Liver (tissue), 9 donors: ENCODE data around the gene BRME1. TPM values are rescaled to one million over a fixed set of nuclear protein-coding genes. Genes with fewer than 3 reads are reported as not detected.
A peak's percentile ranks its signal among the peaks of the same experiment; 100 is the strongest.

Source experiments
- DNase-seq: peaks from one replicate; pipeline ENCODE4 v3.0.0-alpha.2; 2017; ENCODE audit warnings: low spot score
- H3K27ac ChIP-seq, 2 donors: one replicate each; pipeline ENCODE4 v1.7.0; 2013; ENCODE audit warnings: inconsistent platforms in 2 of 2, low read length in 2 of 2, control low read depth in 1 of 2, low read depth in 1 of 2, mild to moderate bottlenecking in 1 of 2
- H3K27me3 ChIP-seq, 4 donors: one replicate each; pipeline versions ENCODE4 v1.6.1 to v1.7.0; 2013; ENCODE audit warnings: low read length in 3 of 4, inconsistent platforms in 1 of 4, mild to moderate bottlenecking in 1 of 4, moderate library complexity in 1 of 4; ENCODE audit not compliant: control insufficient read depth in 4 of 4, insufficient read depth in 4 of 4
- H3K36me3 ChIP-seq, 4 donors: one replicate each; pipeline versions ENCODE4 v1.6.1 to v1.7.0; 2013; ENCODE audit warnings: low read length in 3 of 4, mild to moderate bottlenecking in 3 of 4, low read depth in 1 of 4, moderate library complexity in 1 of 4; ENCODE audit not compliant: control insufficient read depth in 4 of 4, insufficient read depth in 3 of 4
- H3K4me1 ChIP-seq, 4 donors: one replicate each; pipeline versions ENCODE4 v1.6.1 to v1.7.0; 2013; ENCODE audit warnings: low read length in 3 of 4, mild to moderate bottlenecking in 3 of 4, moderate library complexity in 1 of 4; ENCODE audit not compliant: control insufficient read depth in 4 of 4, insufficient read depth in 4 of 4
- H3K4me3 ChIP-seq, 3 donors: one replicate each; pipeline versions ENCODE4 v1.6.1 to v1.7.0; 2013; ENCODE audit warnings: low read length in 3 of 3, control low read depth in 1 of 3, low read depth in 1 of 3, mild to moderate bottlenecking in 1 of 3
- H3K9ac ChIP-seq, 2 donors: one replicate each; pipeline ENCODE4 v1.7.0; 2013; ENCODE audit warnings: low read length in 2 of 2, mild to moderate bottlenecking in 2 of 2, moderate library complexity in 2 of 2, control low read depth in 1 of 2, low read depth in 1 of 2
- H3K9me3 ChIP-seq, 4 donors: one replicate each; pipeline versions ENCODE4 v1.6.1 to v1.7.0; 2013; ENCODE audit warnings: low read length in 3 of 4; ENCODE audit not compliant: control insufficient read depth in 4 of 4
- EGR1 ChIP-seq, 2 donors: IDR thresholded peaks; 2 replicates each; pipeline ENCODE4 v1.6.1; 2016 to 2018; ENCODE audit warnings: antibody characterized with exemption in 2 of 2, low read depth in 2 of 2
- FOXA1 ChIP-seq: IDR thresholded peaks from 2 replicates; pipeline ENCODE4 v1.6.1; 2016; ENCODE audit warnings: antibody characterized with exemption
- FOXA2 ChIP-seq: IDR thresholded peaks from 2 replicates; pipeline ENCODE4 v1.6.1; 2016; ENCODE audit warnings: antibody characterized with exemption
- GABPA ChIP-seq, 2 donors: IDR thresholded peaks in 1 of 2; conservative IDR thresholded peaks in 1 of 2; 2 replicates each; pipeline ENCODE4 v1.6.1; 2016; ENCODE audit warnings: antibody characterized with exemption in 2 of 2, mild to moderate bottlenecking in 1 of 2, moderate library complexity in 1 of 2
- HNF4A ChIP-seq, 2 donors: conservative IDR thresholded peaks; 2 replicates each; pipeline ENCODE4 v1.6.1; 2016; ENCODE audit warnings: antibody characterized with exemption in 2 of 2, mild to moderate bottlenecking in 2 of 2
- HNF4G ChIP-seq: IDR thresholded peaks from 2 replicates; pipeline ENCODE4 v1.6.1; 2016; ENCODE audit warnings: antibody characterized with exemption
- JUND ChIP-seq, 2 donors: IDR thresholded peaks; 2 replicates each; pipeline ENCODE4 v1.6.1; 2016; ENCODE audit warnings: antibody characterized with exemption in 2 of 2
- RAD21 ChIP-seq, 2 donors: IDR thresholded peaks; 2 replicates each; pipeline ENCODE4 v1.6.1; 2016; ENCODE audit warnings: antibody characterized with exemption in 2 of 2, mild to moderate bottlenecking in 2 of 2
- RXRA ChIP-seq, 2 donors: IDR thresholded peaks; 2 replicates each; pipeline ENCODE4 v1.6.1; 2017 to 2018; ENCODE audit warnings: antibody characterized with exemption in 2 of 2, mild to moderate bottlenecking in 1 of 2
- SP1 ChIP-seq: IDR thresholded peaks from 2 replicates; pipeline ENCODE4 v1.6.1; 2018; ENCODE audit warnings: antibody characterized with exemption, mild to moderate bottlenecking
- TAF1 ChIP-seq: conservative IDR thresholded peaks from 2 replicates; pipeline ENCODE4 v1.6.1; 2016; ENCODE audit warnings: antibody characterized with exemption, mild to moderate bottlenecking
- WGBS: extraction: QIAGEN DNeasy Blood & Tissue Kit; methylation state at CpG from one replicate; pipeline ENCODE4 v1.1.7; 2013; 5-methylcytosine and 5-hydroxymethylcytosine counted together
- polyA plus RNA-seq, 2 donors: library from polyadenylated mRNA; stranded (reverse) in 1 of 2; unstranded in 1 of 2; fragments of 200-250 nt in 1 of 2; fragments of >200 nt in 1 of 2; fragmentation: Nextera tagmentation in 1 of 2; extraction: Ambion mirVana in 1 of 2; gene quantifications; one replicate each; pipeline versions ENCODE4 v1.2.1 to v1.2.3, GENCODE V29; 2013 to 2015
- total RNA-seq, 2 donors: library from RNA; depleted of rRNA; stranded (reverse); fragments of >200 nt; gene quantifications; one replicate each; pipeline ENCODE4 v1.2.3, GENCODE V29; 2014
- TF ChIP-seq, protein P1 (sequence below): IDR thresholded peaks from 2 replicates; pipeline ENCODE4 v1.6.1; 2016; ENCODE audit warnings: antibody characterized with exemption, mild to moderate bottlenecking
- TF ChIP-seq, protein P2 (sequence below): IDR thresholded peaks from 2 replicates; pipeline ENCODE4 v1.6.1; 2016; ENCODE audit warnings: antibody characterized with exemption
- TF ChIP-seq, protein P3 (sequence below): IDR thresholded peaks from 2 replicates; pipeline ENCODE4 v1.6.1; 2016; ENCODE audit warnings: antibody characterized with exemption
- donor health status: healthy.
- donor health status: healthy.
- donor health status: healthy.
- donor health status: healthy.
- donor health status: healthy.

Gene BRME1
- total and polyA plus RNA-seq, 4 donors, result 0.42 to 5.3 (median 0.48) TPM

DNA sequence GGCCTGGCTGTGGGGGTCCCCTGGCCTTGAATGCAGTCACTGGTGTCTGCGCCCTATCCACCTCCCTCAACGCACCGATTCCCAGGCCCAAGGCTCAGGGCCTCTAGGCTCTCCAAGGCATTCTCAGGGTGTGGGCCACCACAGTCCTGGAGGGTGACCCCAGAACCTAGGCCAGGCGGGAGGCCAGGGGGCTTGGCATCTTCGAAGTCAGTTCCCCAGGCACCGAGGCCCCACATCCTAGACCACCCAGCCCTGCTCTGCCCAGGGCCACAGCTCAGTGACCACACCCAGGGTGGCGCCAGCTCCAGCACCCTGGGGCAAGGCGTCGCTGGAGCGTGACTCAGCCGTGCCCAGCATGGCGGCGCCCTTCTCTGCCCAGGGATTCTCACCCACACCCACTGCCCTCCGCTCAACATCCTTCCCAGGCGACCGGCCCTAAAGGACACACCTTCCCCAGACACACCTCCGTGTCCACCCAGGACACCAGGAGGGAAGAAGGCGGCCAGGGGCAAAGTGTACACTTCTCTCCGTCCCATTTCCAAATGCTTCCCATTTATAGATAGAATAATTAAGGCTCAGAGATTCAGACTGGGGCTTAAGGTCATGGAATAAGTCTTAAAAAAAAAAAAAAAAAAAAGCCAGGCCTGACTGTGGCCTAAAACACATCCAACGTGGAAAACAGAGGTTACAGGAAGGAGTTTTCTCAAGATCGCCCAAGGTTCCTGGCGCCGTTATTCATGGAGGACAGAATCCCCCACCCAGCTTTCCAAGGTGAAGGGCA lies 65.4 kb downstream of the BRME1 start:
- Histone ChIP-seq H3K27ac (peak overlapping the region; percentile 94 to 97), H3K36me3 (peaks cover 0 to 4% (median 0%) of the 10 kb centered on the region in 4 donors), H3K4me1 (peaks cover 2 to 15% (median 8%) of the 10 kb centered on the region in 4 donors), H3K27me3 (no peaks in the 10 kb centered on the region), H3K9ac (peak overlapping the region; percentile 60 to 66), H3K4me3 (peak overlapping the region; percentile 63 to 82 (median 65)), H3K9me3 (no peaks in the 10 kb centered on the region)
- WGBS, result 59% methylated on average over 23 of the region's 23 CpGs
- TF ChIP-seq EGR1 (IDR thresholded peaks at IDR 0.05; ENCODE audit: low read depth in 2 of 2), result no peak
- TF ChIP-seq SP1, result no peak
- TF ChIP-seq GABPA (IDR thresholded peaks at IDR 0.05 in 1 of 2, conservative IDR thresholded peaks at IDR 0.05 in 1 of 2), result no peak
- TF ChIP-seq, protein P1, sequence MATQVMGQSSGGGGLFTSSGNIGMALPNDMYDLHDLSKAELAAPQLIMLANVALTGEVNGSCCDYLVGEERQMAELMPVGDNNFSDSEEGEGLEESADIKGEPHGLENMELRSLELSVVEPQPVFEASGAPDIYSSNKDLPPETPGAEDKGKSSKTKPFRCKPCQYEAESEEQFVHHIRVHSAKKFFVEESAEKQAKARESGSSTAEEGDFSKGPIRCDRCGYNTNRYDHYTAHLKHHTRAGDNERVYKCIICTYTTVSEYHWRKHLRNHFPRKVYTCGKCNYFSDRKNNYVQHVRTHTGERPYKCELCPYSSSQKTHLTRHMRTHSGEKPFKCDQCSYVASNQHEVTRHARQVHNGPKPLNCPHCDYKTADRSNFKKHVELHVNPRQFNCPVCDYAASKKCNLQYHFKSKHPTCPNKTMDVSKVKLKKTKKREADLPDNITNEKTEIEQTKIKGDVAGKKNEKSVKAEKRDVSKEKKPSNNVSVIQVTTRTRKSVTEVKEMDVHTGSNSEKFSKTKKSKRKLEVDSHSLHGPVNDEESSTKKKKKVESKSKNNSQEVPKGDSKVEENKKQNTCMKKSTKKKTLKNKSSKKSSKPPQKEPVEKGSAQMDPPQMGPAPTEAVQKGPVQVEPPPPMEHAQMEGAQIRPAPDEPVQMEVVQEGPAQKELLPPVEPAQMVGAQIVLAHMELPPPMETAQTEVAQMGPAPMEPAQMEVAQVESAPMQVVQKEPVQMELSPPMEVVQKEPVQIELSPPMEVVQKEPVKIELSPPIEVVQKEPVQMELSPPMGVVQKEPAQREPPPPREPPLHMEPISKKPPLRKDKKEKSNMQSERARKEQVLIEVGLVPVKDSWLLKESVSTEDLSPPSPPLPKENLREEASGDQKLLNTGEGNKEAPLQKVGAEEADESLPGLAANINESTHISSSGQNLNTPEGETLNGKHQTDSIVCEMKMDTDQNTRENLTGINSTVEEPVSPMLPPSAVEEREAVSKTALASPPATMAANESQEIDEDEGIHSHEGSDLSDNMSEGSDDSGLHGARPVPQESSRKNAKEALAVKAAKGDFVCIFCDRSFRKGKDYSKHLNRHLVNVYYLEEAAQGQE, result no peak
- TF ChIP-seq JUND (IDR thresholded peaks at IDR 0.05), result no peak
- TF ChIP-seq, protein P2, sequence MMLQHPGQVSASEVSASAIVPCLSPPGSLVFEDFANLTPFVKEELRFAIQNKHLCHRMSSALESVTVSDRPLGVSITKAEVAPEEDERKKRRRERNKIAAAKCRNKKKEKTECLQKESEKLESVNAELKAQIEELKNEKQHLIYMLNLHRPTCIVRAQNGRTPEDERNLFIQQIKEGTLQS, result no peak
- TF ChIP-seq FOXA2, result no peak
- no peak for TF ChIP-seq FOXA1
- DNase-seq, result no peak

DNA sequence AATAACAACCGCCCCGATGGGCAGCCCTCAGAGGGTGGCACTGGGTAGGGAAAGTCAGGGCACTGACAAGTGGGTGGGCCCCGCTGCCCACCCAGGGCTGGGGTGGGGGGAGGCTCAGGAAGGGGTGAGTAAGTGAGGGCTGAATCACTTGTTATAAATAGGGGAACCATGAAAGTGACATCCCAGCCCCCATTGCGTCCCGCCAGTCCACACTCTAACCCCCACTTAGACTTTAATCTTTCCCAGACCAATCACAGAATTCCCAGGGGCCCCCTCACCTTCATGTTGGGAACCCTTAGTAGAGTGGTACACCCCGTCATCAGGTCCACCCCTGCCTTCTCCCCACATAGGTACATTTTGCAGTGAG lies 66.0 kb downstream of the BRME1 start:
- H3K36me3 ChIP-seq, result peaks cover 0 to 4% (median 0%) of the 10 kb centered on the region in 4 donors
- no peaks in the 10 kb centered on the region for H3K9me3 ChIP-seq
- DNase-seq, result no peak
- peak overlapping the region; percentile 60 to 66 for H3K9ac ChIP-seq
- no peak for TF ChIP-seq HNF4A (conservative IDR thresholded peaks at IDR 0.05)
- TF ChIP-seq TAF1, result no peak
- TF ChIP-seq HNF4G, result no peak
- TF ChIP-seq, protein P3, sequence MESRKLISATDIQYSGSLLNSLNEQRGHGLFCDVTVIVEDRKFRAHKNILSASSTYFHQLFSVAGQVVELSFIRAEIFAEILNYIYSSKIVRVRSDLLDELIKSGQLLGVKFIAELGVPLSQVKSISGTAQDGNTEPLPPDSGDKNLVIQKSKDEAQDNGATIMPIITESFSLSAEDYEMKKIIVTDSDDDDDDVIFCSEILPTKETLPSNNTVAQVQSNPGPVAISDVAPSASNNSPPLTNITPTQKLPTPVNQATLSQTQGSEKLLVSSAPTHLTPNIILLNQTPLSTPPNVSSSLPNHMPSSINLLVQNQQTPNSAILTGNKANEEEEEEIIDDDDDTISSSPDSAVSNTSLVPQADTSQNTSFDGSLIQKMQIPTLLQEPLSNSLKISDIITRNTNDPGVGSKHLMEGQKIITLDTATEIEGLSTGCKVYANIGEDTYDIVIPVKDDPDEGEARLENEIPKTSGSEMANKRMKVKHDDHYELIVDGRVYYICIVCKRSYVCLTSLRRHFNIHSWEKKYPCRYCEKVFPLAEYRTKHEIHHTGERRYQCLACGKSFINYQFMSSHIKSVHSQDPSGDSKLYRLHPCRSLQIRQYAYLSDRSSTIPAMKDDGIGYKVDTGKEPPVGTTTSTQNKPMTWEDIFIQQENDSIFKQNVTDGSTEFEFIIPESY, result no peak
- no peak for TF ChIP-seq RAD21 (IDR thresholded peaks at IDR 0.05)
- no peak for TF ChIP-seq GABPA (IDR thresholded peaks at IDR 0.05 in 1 of 2, conservative IDR thresholded peaks at IDR 0.05 in 1 of 2)
- no peak for TF ChIP-seq RXRA (IDR thresholded peaks at IDR 0.05)
- TF ChIP-seq FOXA1, result no peak
- TF ChIP-seq, protein P1, result no peak
- TF ChIP-seq JUND (IDR thresholded peaks at IDR 0.05), result no peak
- TF ChIP-seq SP1, result no peak
- H3K27ac ChIP-seq, result peak overlapping the region; percentile 94 to 97
- no peaks in the 10 kb centered on the region for H3K27me3 ChIP-seq
- H3K4me1 ChIP-seq, result peaks cover 2 to 15% (median 8%) of the 10 kb centered on the region in 4 donors
- H3K4me3 ChIP-seq, result peak overlapping the region; percentile 63 to 82 (median 63)
- WGBS, result 62% methylated on average over 6 of the region's 6 CpGs
